ENCODE data around the gene ECHDC1. TPM values are rescaled to one million over a fixed set of nuclear protein-coding genes. Genes with fewer than 3 reads are reported as not detected.
A peak's percentile ranks its signal among the peaks of the same experiment; 100 is the strongest.

The ECHDC1 gene
- total and polyA plus RNA-seq, 2 of the 4 experiments (the other 2 are of a cell fraction) = 33.1 to 40.3 TPM

- Histone ChIP-seq H2AK9ac (replicated peaks; ENCODE audit: low read depth, low read length, poor library complexity) (peak overlapping the region; percentile 96), H2BK20ac (ENCODE audit: low read depth, low read length) (peak overlapping the region; percentile 34; the same call in 1 of the 2 replicates), H3K4me2 (ENCODE audit: low read depth, low read length) (peak overlapping the region; percentile 88), H3K18ac (ENCODE audit: low read depth, low read length) (peak overlapping the region; percentile 89), H3K4me1 (ENCODE audit: control insufficient read depth, insufficient read depth, low read length) (peaks cover 8% of the 10 kb centered on the region), H3K9me3 (ENCODE audit: control insufficient read depth, insufficient read depth, low read length) (no peaks in the 10 kb centered on the region), H4K5ac (ENCODE audit: low read depth, low read length) (peak overlapping the region; percentile 75), H3K23ac (ENCODE audit: low read depth, low read length) (peak overlapping the region; percentile 93), H3K9ac (ENCODE audit: low read depth, low read length) (peak overlapping the region; percentile 94), H2AFZ (replicated peaks; ENCODE audit: low read length, poor library complexity) (peak overlapping the region; percentile 96), H3K9me1 (ENCODE audit: insufficient read depth, low read length) (peaks cover 3% of the 10 kb centered on the region; the same call in 1 of the 2 replicates), H3K4me3 (ENCODE audit: insufficient read depth, low read depth, low read length) (peak overlapping the region; percentile 65), H2AK5ac (ENCODE audit: low read depth, low read length) (peak overlapping the region; percentile 33; the same call in 1 of the 2 replicates), H4K8ac (ENCODE audit: low read depth in 2 of 2, low read length in 2 of 2) (peak overlapping the region; percentile 47 to 94), H3K14ac (replicated peaks; ENCODE audit: low read depth, low read length) (peak overlapping the region; percentile 94), H2BK5ac (ENCODE audit: low read depth, low read length, poor library complexity, severe bottlenecking) (peak overlapping the region; percentile 84), H3K27ac (ENCODE audit: insufficient read depth, low read length) (peak overlapping the region; percentile 91), H2BK15ac (ENCODE audit: low read depth, low read length) (peak overlapping the region; percentile 50; the same call in 2 of the 3 replicates), H3K36me3 (ENCODE audit: control insufficient read depth, insufficient read depth, low read length) (no peaks in the 10 kb centered on the region), H4K20me1 (ENCODE audit: insufficient read depth, low read length) (peaks cover 16% of the 10 kb centered on the region; the same call in 1 of the 2 replicates), H3K4ac (ENCODE audit: low read depth, low read length) (peak overlapping the region; percentile 95), H3K56ac (ENCODE audit: extremely low read depth, insufficient read depth, low read length) (peak overlapping the region; percentile 86), H4K91ac (ENCODE audit: insufficient read depth, low read depth, low read length) (peak overlapping the region; percentile 80), H3K79me1 (ENCODE audit: low read depth in 1 of 2, low read length in 2 of 2) (peaks cover 19 to 58% of the 10 kb centered on the region in 2 experiments), H3K27me3 (ENCODE audit: control insufficient read depth, insufficient read depth, low read length) (no peaks in the 10 kb centered on the region), H2BK120ac (ENCODE audit: low read depth, low read length) (peak overlapping the region; percentile 78)
- ATAC-seq (ENCODE audit: low read depth) (peak; percentile 28), DNase-seq (peak; percentile 79)
- in situ Hi-C loops (cut with MboI; ENCODE audit: low sequenced_read_pairs) = no loop called here
- dilution Hi-C loops (cut with HindIII; ENCODE audit: low sequenced_read_pairs, unreplicated experiment) = no loop called here
- peak; percentile 30; the same call in 1 of the 2 replicates for TF ChIP-seq CEBPB (IDR thresholded peaks at IDR 0.05; ENCODE audit: low read depth, low read length)
- TF ChIP-seq RCOR1 (IDR thresholded peaks at IDR 0.05; ENCODE audit: insufficient replicate concordance, low read length) = no peak
- TF ChIP-seq POLR2A (IDR thresholded peaks at IDR 0.05; ENCODE audit: low read depth, low read length) = no peak; the same call in 1 of the 2 replicates
- no peak for TF ChIP-seq CHD1 (IDR thresholded peaks at IDR 0.05; ENCODE audit: low read depth, low read length)
- TF ChIP-seq RFX5 (IDR thresholded peaks at IDR 0.05; ENCODE audit: low read depth, low read length) = no peak
- no peak for TF ChIP-seq MAFK (IDR thresholded peaks at IDR 0.05; ENCODE audit: low read depth, low read length)
- ChIA-PET CTCF (interaction anchor here (0.6 to 1.2 kb wide), 2 partner anchors 38 to 66 kb away, joined by 3 read pairs; no protein-coding TSS in a partner anchor), POLR2A (ENCODE audit: unreplicated experiment) (interaction anchor here (0.6 kb wide), 1 partner anchor 202 kb away, joined by 4 read pairs; no protein-coding TSS in a partner anchor)
- 3% methylated on average over 18 of the region's 24 CpGs; no CpG with 5 or more reads in 1 of the 2 experiments for WGBS, 2 experiments (ENCODE audit: extremely low coverage in 2 of 2, insufficient read length in 1 of 2)
- BruUV-seq (replicated peaks) = TSS peak; percentile 58
- intact Hi-C loops (cut with micrococcal nuclease) = loop anchor here (2.0 kb wide), 1 partner anchor 43 kb away; no protein-coding TSS in a partner anchor
Measured at GRCh38 chr6:127343809-127344659, 625 bp upstream of the ECHDC1 start.

Data from IMR-90 (cell line).